ENCODE data around the gene YWHAQ.

- TF ChIP-seq CTCF (IDR thresholded peaks at IDR 0.05) (no peak), EZH2 (IDR thresholded peaks at IDR 0.05; ENCODE audit: borderline replicate concordance, insufficient read depth, low read depth, low read length, poor library complexity, severe bottlenecking) (no peak)
Measured at GRCh38 chr2:9548506-9548905, 82.3 kb downstream of the YWHAQ start.

Data from B cell (primary cell).